Activated T-helper 1 cell treated with anti-CD3 and anti-CD28 coated beads, Interleukin-2, amount 50 U/mL, for 16 hours (primary cell): ENCODE data around the gene GKN2.

Source experiments
- DNase-seq, 2 donors: peaks; one replicate each; pipeline ENCODE4 v3.0.0-alpha.2; 2020; ENCODE audit warnings: low read depth in 1 of 2, low spot score in 1 of 2

The GKN2 gene

GRCh38 chr2:68952887-68953521 is at the start of gene GKN2:
Gene GKN2, minus strand, starts transcription at chr2:68952893. Its CDS starts 32 bp downstream, at chr2:68952861.
- no peak for DNase-seq

- DNase-seq = no peak
Measured at GRCh38 chr2:69001879-69002278, 49.2 kb upstream of the GKN2 start.

GRCh38 chr2:68997401-68997800 is 44.7 kb upstream of the GKN2 start:
- no peak for DNase-seq

- DNase-seq = no peak
Measured at GRCh38 chr2:68995916-68996315, 43.2 kb upstream of the GKN2 start.

GRCh38 chr2:68994864-68995263 is 42.2 kb upstream of the GKN2 start:
- no peak for DNase-seq

- DNase-seq = no peak
Measured at GRCh38 chr2:68993660-68994059, 41.0 kb upstream of the GKN2 start.

GRCh38 chr2:68992933-68993332 is 40.2 kb upstream of the GKN2 start:
- no peak for DNase-seq

GRCh38 chr2:68992341-68992740 is 39.6 kb upstream of the GKN2 start:
- no peak for DNase-seq

- DNase-seq = no peak
Measured at GRCh38 chr2:68989035-68989434, 36.3 kb upstream of the GKN2 start.

- DNase-seq = no peak
Measured at GRCh38 chr2:68987021-68987503, 34.4 kb upstream of the GKN2 start.

- no peak for DNase-seq
Measured at GRCh38 chr2:68980956-68981355, 28.3 kb upstream of the GKN2 start.

GRCh38 chr2:68978098-68978497 is 25.4 kb upstream of the GKN2 start:
- no peak for DNase-seq

- no peak for DNase-seq
Measured at GRCh38 chr2:68977453-68977852, 24.8 kb upstream of the GKN2 start.

GRCh38 chr2:68975844-68976243 is 23.2 kb upstream of the GKN2 start:
- no peak for DNase-seq

- DNase-seq = no peak
Measured at GRCh38 chr2:68974946-68975665, 22.4 kb upstream of the GKN2 start.

- no peak for DNase-seq
Measured at GRCh38 chr2:68974251-68974650, 21.6 kb upstream of the GKN2 start, which contains the start of gene GKN1. Gene GKN1, plus strand, starts transcription at chr2:68974636. Its CDS starts 42 bp downstream, at chr2:68974678.

GRCh38 chr2:68971591-68972231 is 19.0 kb upstream of the GKN2 start:
- DNase-seq = no peak

GRCh38 chr2:68970566-68971265 is 18.0 kb upstream of the GKN2 start:
- no peak for DNase-seq

GRCh38 chr2:68969736-68970490 is 17.2 kb upstream of the GKN2 start:
- no peak for DNase-seq

- no peak for DNase-seq
Measured at GRCh38 chr2:68968221-68968620, 15.5 kb upstream of the GKN2 start.

GRCh38 chr2:68964282-68964681 is 11.6 kb upstream of the GKN2 start:
- no peak for DNase-seq
